Stromal cell of bone marrow (primary cell): ENCODE results near the gene ID1.
A peak's percentile ranks its signal among the peaks of the same experiment; 100 is the strongest.
"Not testable (repeated sequence)": the region's sequence is repeated elsewhere in the genome, so short reads cannot be mapped to it uniquely, and the experiment has no call there.

Experiments used
- DNase-seq: peaks from one replicate; pipeline ENCODE4 v3.0.0-alpha.2; 2012; ENCODE audit warnings: low read depth

Gene ID1

GRCh38 chr20:31573555-31574321 is 31.4 kb upstream of the ID1 start:
- DNase-seq, result no peak

- not testable (repeated sequence) for DNase-seq
Observed at GRCh38 chr20:31574986-31575385, 30.1 kb upstream of the ID1 start.

DNA sequence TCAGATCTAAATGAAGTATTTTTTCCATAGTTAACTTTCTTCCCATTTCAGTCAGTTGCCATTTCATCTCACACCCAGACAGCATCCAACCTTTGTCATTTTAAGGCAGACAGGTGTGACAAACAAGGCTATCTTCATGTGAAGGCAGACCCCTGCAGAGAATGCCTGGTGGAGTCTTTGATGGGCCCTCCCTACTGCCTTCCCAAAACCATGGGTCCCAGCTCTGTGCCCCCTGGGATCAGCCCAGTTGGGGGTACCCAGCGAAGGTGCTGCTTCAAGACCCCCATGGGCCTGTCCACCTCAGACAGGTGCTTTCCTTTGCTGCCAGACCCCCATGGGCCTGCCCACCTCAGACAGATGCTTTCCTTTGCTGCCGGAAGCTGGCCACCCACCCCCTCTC is 28.3 kb upstream of the ID1 start:
- DNase-seq, result no peak

DNA sequence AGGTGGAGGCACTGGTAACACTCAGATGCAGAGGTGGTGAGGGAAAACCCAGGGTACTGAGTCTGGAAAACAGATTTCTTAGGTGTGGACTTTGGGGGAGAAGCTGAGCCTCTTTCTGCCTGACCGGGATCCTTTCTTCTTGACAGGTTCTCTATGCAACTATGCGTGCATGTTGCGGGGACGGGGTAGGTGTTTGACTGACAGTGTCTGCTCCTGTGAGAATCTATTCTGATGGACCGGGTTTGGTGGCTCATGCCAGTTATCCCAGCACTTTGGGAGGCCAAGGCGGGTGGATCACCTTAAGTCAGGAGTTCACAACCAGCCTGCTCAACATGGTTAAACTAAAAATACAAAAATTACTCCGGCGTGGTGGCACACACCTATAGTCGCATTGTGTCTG is 27.9 kb upstream of the ID1 start:
- no peak for DNase-seq

DNA sequence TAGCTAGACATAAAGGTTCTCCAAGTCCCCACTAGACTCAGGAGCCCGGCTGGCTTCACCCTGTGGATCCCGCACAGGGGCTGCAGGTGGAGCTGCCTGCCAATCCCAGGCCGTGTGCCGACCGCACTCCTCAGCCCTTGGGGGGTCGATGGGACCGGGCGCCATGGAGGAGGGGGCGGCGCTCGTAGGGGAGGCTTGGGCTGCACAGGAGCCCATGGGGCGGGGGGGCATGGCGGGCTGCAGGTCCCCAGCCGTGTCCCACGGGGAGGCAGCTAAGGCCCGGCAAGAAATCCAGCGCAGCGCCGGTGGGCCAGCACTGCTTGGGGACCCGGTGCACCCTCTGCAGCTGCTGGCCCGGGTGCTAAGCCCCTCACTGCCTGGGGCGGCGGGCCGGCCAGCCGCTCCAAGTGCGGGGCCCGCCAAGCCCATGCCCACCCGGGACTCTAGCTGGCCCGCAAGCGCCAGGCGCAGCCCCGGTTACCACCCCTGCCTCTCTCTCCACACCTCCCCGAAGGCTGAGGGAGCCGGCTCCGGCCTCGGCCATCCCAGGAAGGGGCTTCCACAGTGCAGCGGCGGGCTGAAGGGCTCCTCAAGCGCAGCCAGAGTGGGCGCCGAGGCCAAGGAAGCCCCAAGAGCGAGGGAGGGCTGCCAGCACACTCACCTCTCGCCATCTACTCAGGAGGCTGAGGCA is 26.5 kb upstream of the ID1 start:
- DNase-seq, result no peak

DNA sequence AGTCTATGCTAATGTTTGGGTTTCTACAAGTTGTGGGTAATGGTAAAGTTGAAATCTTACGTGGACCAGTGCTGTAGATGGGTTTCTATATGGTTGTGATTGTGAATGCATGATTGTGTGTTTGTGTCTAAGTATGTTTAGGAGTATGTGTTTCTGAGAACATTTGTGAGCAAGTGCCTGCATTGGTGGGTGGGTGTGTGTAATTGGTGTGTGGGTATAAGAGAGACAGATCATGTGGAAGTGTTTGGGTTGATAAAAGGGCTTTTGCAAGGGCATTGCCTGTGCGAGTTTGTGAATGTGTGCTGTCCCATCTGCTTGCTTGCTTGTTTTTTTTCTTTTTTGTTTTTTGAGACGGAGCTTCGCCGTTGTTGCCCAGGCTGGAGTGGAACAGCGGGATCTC is 25.8 kb upstream of the ID1 start:
- DNase-seq, result no peak

DNA sequence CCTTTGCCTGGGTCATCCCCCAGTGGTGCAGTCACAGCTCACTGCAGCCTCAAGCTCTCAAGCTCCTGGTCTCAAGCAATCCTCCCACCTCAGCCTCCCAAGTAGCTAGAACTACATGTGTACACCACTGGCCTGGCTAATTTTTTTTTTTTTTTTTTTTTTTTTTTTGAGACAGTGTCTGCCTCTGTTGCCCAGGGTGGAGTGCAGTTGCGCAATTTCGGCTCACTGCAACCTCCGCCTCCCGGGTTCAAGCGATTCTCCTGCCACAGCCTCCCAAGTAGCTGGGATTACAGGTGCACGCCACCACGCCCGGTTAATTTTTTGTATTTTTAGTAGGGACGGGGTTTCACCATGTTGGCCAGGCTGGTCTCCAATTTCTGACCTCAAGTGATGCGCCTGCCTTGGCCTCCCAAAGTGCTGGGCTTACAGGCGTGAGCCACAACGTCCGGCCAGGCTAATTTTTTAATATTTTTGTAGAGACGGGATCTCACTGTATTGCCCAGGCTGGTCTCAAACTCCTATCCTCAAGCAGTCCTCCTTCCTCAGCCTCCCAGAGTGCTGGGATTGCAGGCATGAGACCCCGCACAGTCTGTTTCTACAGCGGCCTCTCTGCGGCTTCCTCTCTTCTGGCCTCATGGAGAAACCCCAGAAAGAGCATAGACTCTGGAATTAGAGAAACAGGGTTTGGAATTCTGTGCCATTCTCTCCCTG is 25.0 kb upstream of the ID1 start:
- DNase-seq, result not testable (repeated sequence)

DNA sequence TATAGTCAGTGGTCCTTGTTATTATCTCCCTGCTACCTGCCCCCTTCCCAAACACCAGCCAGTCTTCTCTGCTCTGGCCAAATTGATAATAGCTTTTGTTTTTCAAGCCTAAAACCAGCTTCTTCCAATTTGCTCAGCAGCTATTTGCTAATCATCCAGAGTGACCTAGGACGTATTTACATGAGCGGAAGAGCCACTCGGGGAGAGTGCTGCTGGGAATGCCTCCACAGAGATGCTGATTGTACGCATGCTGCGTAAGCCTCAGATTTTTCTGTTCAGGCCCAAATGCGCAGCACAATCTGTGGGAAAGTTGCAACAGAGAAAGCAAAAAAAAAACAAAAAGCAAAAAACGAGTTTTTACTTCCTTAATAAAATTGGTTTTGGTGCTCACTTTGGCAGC is 24.4 kb upstream of the ID1 start:
- DNase-seq, result no peak

GRCh38 chr20:31581391-31581790 is 23.7 kb upstream of the ID1 start:
- no peak for DNase-seq

- DNase-seq, result no peak
Observed at GRCh38 chr20:31587545-31588389, 17.3 kb upstream of the ID1 start.

GRCh38 chr20:31590717-31591225 is 14.3 kb upstream of the ID1 start:
- DNase-seq, result no peak

DNA sequence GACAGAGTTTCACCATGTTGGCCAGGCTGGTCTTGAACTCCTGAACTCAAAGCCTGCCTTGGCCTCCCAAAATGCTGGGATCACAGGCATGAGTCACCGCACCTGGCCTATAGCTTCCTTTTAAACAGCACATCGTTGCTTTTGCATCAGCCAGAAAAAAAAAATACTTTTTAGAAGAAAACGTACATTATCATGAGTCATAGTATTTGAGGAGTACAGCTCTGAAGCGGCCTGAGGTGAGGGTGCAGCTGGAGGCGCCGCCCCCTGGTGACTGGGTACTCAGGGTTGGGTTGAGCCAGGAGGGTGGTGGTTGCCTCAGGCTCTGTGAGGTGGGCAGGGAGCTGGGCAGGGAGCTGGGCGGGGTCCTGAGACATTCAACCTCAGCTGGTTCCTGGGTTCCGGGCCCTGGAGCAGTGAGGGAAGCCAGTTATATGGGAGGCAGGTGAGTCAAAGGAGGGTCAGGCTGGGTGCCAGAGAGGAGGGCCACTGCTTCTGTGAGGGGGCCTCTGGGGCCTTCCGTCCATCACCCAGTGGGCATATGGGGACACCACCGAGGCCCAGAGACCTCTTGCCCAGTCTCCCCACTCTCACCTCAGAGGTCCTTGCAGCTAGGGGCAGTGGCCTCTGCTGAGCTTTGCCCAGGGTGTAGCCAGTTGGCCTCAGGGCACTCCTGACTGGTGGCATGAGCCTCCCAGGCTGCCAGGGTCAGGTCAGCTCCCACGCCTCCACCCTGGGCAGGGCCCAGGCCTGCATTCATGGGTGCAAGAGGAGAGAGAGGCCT is 11.7 kb upstream of the ID1 start:
- no peak for DNase-seq

DNA sequence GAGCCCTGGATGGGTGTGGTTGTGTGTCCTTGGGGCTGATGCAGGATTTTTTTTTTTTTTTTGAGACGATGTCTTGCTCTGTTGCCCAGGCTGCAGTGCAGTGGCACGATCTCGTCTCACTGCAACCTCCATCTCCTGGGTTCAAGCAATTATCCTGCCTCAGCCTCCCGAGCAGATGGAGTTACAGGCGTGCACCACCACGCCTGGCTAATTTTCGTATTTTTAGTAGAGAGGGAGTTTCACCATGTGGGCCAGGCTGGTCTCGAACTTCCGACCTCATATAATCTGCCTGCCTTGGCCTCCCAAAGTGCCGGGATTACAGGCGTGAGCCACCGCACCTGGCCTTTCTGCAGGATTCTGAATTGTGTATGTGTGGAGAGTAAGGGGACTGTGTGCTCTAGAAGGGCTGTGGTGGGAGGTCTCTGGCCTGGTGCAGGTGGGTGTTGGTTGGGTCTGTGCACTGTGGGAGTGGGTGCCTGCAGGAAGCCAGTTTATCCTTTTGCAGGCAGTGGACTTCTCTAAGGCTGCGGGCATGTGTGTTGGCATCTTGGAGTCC is 11.0 kb upstream of the ID1 start:
- no peak for DNase-seq

- DNase-seq, result no peak
Observed at GRCh38 chr20:31594558-31595379, 10.3 kb upstream of the ID1 start.

GRCh38 chr20:31595380-31595653 is 9.8 kb upstream of the ID1 start:
- no peak for DNase-seq

DNA sequence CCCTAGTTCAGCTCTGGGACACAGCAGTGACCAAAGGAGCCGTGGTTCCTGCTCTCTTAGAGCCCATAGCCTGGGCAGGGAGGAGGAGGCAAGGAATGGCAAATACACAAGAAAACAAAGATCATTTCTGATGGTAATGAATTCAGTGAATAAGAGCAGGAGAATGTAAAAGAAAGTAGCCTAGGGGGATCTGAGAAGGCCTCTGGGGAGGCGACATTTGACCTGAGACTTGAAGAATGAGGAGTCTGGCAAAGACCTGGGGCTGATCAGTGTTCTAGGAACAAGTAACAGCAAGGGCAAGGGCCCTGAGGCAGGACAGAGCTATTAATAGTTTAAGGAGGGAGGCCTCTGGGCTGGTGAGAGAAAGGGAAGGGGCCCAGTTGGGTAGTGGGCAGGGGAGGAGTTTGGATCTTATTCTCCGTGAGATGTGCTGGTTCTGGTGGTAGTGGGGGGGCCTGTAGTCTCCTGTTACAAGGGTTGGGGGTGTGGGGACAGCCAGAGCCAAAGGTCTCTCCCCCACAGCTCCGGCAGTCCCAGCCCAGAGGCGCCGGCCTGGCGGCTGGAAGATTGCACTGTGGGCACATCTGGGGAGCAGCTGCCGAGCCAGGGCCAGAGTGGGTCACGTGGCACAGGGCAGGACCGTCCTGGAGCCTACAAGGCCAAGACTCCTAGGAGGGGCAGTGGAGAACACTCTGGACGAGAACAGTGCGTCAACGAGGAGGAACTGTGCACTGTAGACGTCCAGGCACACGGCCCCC is 9.3 kb upstream of the ID1 start:
- peak; percentile 82 for DNase-seq

- not testable (repeated sequence) for DNase-seq
Observed at GRCh38 chr20:31596412-31596715, 8.7 kb upstream of the ID1 start.

DNA sequence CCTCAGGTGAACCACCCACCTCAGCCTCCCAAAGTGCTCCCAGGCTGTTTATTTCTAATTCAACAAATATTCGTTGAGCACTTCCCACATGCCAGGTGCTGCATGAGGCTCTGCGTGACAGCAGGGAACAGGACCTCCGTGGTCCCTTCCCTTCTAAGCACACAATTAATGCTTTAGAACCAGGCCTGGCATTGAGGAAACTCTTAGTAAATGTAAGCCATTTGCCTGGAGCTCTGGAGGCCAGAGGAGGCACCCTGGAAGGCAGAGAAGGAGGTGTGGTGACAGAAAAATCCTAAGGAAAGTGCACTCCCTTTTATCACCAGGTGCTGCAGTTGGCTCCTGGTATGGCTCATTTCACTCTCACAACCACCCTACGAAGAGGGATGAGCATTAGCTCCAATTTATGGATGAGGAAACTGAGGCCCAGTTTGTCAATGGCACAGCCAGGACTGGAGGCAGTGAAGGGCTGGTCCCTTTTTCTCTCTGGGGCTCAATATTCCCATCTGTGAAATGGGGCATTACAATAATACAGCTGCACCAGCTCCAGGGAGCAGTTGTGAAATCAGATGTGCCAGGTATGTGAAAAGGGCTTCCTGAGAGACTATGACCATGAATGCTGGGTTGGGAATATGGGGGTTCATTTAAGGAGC is 8.1 kb upstream of the ID1 start:
- DNase-seq, result no peak

GRCh38 chr20:31597481-31597855 is 7.6 kb upstream of the ID1 start:
- no peak for DNase-seq
